Left ventricle myocardium inferior (tissue), 1 donor: ENCODE measurements around the gene GPR155. TPM values are rescaled to one million over a fixed set of nuclear protein-coding genes. Genes with fewer than 3 reads are reported as not detected.
"Not testable (repeated sequence)": the region's sequence is repeated elsewhere in the genome, so short reads cannot be mapped to it uniquely, and the experiment has no call there.

Experiments
- DNase-seq: peaks from one replicate; pipeline ENCODE4 v3.0.0-alpha.2; 2020
- H3K27ac ChIP-seq: fragments of 200-600 bp; replicated peaks from 2 replicates; pipeline ENCODE4 v1.8.0; 2021
- H3K27me3 ChIP-seq: fragments of 200-600 bp; 2 replicates; pipeline ENCODE4 v1.8.0; 2021; ENCODE audit warnings: low read depth
- H3K36me3 ChIP-seq: fragments of 200-600 bp; 2 replicates; pipeline ENCODE4 v1.8.0; 2021
- H3K4me1 ChIP-seq: fragments of 200-600 bp; 2 replicates; pipeline ENCODE4 v1.8.0; 2021
- H3K4me3 ChIP-seq: fragments of 200-600 bp; 2 replicates; pipeline ENCODE4 v1.8.0; 2021; ENCODE audit warnings: mild to moderate bottlenecking, moderate library complexity
- H3K9me3 ChIP-seq: fragments of 200-600 bp; replicated peaks from 2 replicates; pipeline ENCODE4 v1.8.0; 2021
- intact Hi-C: fragments of 100-400 bp; cut with micrococcal nuclease; formaldehyde crosslinking; loops from one replicate; pipeline ENCODE4 v1.11.0; 2022
- total RNA-seq: library from RNA; stranded (reverse); fragmentation: NEBNext Ultra II Directional; extraction: Animal tissue kit (Norgen Biotek cat#: 25700); gene quantifications from one replicate; pipeline ENCODE4 v1.2.1, GENCODE V29; 2021
- TF ChIP-seq, protein P1 (sequence below): fragments of 200-600 bp; IDR thresholded peaks from 2 replicates; pipeline ENCODE4 v1.8.0; 2021; ENCODE audit warnings: antibody characterized with exemption, mild to moderate bottlenecking, borderline replicate concordance
- donor health status: DM: no; HTN: yes; CAD: no; lungs with severe emphysema.

The GPR155 gene
- total RNA-seq, 1 donor from 2014 or later, result 16.3 TPM

DNA sequence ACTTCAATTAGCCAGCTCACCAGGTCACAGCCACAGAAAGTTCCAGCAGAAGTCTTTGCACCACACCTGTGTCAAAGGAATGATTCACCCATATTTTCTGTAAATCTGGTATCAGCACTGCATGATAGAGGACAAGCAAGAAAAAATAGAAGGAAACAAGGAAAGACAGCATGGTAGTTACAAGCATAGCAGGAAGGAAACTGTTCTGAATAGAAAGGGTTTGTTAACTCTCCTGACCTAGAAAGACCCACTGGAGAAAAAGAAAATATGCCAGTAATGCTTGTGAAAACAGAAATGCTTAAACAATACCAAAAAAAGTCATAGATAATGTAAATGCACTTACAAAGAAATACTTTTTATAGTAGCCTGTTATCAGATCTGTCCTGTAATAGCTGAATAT lies 50.5 kb downstream of the GPR155 start:
- no peak overlapping the region for H3K4me3 ChIP-seq
- H3K27ac ChIP-seq, result no peak overlapping the region
- H3K36me3 ChIP-seq, result peaks cover 25% of the 10 kb centered on the region
- no peaks in the 10 kb centered on the region for H3K27me3 ChIP-seq
- no peaks in the 10 kb centered on the region for H3K9me3 ChIP-seq
- TF ChIP-seq, protein P1, sequence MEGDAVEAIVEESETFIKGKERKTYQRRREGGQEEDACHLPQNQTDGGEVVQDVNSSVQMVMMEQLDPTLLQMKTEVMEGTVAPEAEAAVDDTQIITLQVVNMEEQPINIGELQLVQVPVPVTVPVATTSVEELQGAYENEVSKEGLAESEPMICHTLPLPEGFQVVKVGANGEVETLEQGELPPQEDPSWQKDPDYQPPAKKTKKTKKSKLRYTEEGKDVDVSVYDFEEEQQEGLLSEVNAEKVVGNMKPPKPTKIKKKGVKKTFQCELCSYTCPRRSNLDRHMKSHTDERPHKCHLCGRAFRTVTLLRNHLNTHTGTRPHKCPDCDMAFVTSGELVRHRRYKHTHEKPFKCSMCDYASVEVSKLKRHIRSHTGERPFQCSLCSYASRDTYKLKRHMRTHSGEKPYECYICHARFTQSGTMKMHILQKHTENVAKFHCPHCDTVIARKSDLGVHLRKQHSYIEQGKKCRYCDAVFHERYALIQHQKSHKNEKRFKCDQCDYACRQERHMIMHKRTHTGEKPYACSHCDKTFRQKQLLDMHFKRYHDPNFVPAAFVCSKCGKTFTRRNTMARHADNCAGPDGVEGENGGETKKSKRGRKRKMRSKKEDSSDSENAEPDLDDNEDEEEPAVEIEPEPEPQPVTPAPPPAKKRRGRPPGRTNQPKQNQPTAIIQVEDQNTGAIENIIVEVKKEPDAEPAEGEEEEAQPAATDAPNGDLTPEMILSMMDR, result no peak
- peaks cover 19% of the 10 kb centered on the region for H3K4me1 ChIP-seq
- no peak for DNase-seq
- intact Hi-C loops, result no loop called here

DNA sequence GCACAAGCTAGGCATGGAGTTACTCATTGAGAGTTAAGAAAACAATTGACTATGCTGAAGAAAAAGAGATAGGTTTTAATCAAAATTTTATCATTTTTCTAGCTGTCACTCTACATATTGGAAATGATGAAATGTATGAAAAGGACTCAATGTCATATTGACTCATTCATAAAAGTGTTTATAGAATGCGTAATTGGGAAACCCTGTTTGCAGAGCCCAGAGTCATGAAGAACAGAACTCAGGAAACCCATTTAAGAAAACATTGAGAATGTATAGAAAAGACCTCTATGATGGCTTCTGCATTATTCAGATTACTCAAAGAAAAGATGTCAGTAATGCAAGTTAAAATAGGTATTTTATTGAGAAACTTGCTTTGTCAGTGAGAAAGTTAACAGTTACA lies 54.9 kb downstream of the GPR155 start:
- DNase-seq, result no peak

DNA sequence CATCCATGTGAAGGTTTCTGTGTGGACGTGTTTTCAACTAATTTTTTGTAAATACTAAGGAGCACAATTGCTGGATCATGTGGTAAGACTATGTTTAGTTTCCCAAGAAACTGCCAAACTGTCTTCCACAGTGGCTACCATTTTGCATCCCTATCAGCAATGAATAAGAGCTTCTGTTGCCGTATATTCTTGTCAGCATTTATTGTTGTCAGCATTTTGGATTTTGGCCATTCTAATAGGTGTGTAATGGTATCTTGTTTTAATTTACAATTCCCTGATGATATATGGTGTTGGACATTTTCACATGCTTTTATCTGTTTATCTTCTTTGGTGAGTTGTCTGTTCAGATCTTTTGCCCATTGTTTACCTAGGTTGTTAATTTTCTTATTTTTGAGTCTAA lies 56.8 kb downstream of the GPR155 start:
- H3K4me3 ChIP-seq, result no peak overlapping the region
- H3K36me3 ChIP-seq, result peaks cover 37% of the 10 kb centered on the region
- intact Hi-C loops, result no loop called here
- H3K27me3 ChIP-seq, result no peaks in the 10 kb centered on the region
- H3K9me3 ChIP-seq, result no peaks in the 10 kb centered on the region
- no peaks in the 10 kb centered on the region for H3K4me1 ChIP-seq
- TF ChIP-seq, protein P1, result no peak
- DNase-seq, result no peak
- no peak overlapping the region for H3K27ac ChIP-seq

More for the DNA sequence above, 54.9 kb downstream of the GPR155 start:
- peaks cover 48% of the 10 kb centered on the region for H3K36me3 ChIP-seq
- H3K27me3 ChIP-seq, result no peaks in the 10 kb centered on the region
- intact Hi-C loops, result no loop called here
- no peaks in the 10 kb centered on the region for H3K4me1 ChIP-seq
- H3K27ac ChIP-seq, result no peak overlapping the region
- TF ChIP-seq, protein P1, result no peak
- H3K9me3 ChIP-seq, result no peaks in the 10 kb centered on the region
- H3K4me3 ChIP-seq, result no peak overlapping the region

DNA sequence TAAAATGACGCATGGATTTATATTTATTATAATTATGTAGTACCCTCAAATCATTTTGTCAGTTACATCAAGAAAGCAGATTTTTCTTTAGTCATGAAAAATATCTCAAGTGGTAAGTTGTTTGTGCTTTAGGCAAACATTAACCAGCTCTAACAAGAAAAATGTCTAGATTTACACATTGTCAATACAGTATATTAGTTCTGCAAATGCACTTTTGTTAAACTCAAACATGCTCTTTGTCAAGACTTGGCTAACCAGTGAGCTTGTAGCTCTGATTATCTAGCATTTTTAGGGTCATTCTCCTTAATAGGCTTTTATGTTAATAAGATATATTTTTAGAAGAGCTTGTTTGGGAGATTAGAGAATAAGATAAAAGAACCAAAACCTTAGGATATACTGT lies 58.6 kb downstream of the GPR155 start:
- H3K36me3 ChIP-seq, result peaks cover 40% of the 10 kb centered on the region
- TF ChIP-seq, protein P1, result no peak
- no peaks in the 10 kb centered on the region for H3K27me3 ChIP-seq
- intact Hi-C loops, result no loop called here
- no peaks in the 10 kb centered on the region for H3K4me1 ChIP-seq
- no peak overlapping the region for H3K27ac ChIP-seq
- no peaks in the 10 kb centered on the region for H3K9me3 ChIP-seq
- DNase-seq, result no peak
- H3K4me3 ChIP-seq, result no peak overlapping the region

DNA sequence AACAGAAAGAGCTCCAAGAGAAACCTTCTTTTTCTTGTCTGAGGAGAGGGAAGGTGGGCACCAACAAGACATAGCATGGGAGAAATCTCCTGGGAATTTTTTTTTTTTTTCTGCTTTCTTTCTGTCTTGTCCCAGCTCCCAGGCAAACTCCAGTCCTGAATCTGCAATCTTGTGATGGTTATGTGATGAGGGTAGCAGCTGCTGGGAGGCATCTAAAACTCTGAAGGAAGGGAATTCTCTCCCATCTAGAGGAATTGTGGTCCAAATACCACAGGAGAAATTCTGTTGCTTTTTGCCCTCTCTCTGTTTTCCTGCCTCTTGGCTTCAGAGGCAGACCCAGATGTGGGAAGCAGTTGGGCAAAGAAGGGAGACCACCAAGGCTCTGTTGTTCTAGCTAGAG lies 74.6 kb downstream of the GPR155 start:
- TF ChIP-seq, protein P1, result no peak
- H3K4me1 ChIP-seq, result no peaks in the 10 kb centered on the region
- peaks cover 11% of the 10 kb centered on the region for H3K36me3 ChIP-seq
- H3K4me3 ChIP-seq, result no peak overlapping the region
- no peaks in the 10 kb centered on the region for H3K9me3 ChIP-seq
- intact Hi-C loops, result no loop called here
- H3K27me3 ChIP-seq, result no peaks in the 10 kb centered on the region
- no peak overlapping the region for H3K27ac ChIP-seq
- DNase-seq, result no peak

DNA sequence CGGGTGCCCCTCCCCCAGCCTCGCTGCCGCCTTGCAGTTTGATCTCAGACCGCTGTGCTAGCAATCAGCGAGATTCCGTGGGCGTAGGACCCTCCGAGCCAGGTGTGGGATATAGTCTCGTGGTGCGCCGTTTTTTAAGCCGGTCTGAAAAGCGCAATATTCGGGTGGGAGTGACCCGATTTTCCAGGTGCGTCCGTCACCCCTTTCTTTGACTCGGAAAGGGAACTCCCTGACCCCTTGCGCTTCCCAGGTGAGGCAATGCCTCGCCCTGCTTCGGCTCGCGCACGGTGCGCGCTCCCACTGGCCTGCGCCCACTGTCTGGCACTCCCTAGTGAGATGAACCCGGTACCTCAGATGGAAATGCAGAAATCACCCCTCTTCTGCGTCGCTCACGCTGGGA lies 76.8 kb downstream of the GPR155 start:
- H3K4me3 ChIP-seq, result peak overlapping the region; percentile 23
- H3K9me3 ChIP-seq, intact Hi-C loops, H3K27me3 ChIP-seq, H3K4me1 ChIP-seq, H3K27ac ChIP-seq, H3K36me3 ChIP-seq, DNase-seq: not testable (repeated sequence)
